ENCODE measurements around the gene TRPT1. TPM values are rescaled to one million over a fixed set of nuclear protein-coding genes. Genes with fewer than 3 reads are reported as not detected.

Gene TRPT1
- total RNA-seq, 1 donor from 2014 or later: 29.4 TPM

- Histone ChIP-seq H3K4me2 (ENCODE audit: low read length) (peak overlapping the region; percentile 99), H3K9me3 (ENCODE audit: insufficient read depth, low read depth, low read length) (no peaks in the 10 kb centered on the region), H3K27me3 (ENCODE audit: insufficient read depth, low read length) (no peaks in the 10 kb centered on the region), H2AFZ (ENCODE audit: low read depth, low read length) (no peak overlapping the region), H3K4me1 (ENCODE audit: insufficient read depth, low read length) (peaks cover 18% of the 10 kb centered on the region), H3K27ac (ENCODE audit: low read depth, low read length) (no peak overlapping the region), H3K4me3 (ENCODE audit: insufficient read depth, low read depth, low read length) (no peak overlapping the region), H3K9ac (ENCODE audit: low read length) (no peak overlapping the region), H3K36me3 (ENCODE audit: insufficient read depth, low read length) (peaks cover 8% of the 10 kb centered on the region), H4K20me1 (ENCODE audit: insufficient read depth, low read length) (peaks cover 29% of the 10 kb centered on the region), H3K79me2 (ENCODE audit: insufficient read depth, low read length) (peaks cover 29% of the 10 kb centered on the region)
- Mint-ChIP-seq H3K9me3 (ENCODE audit: unreplicated experiment) (no peaks in the 10 kb centered on the region), H3K27ac (ENCODE audit: unreplicated experiment) (no peak overlapping the region), H3K27me3 (ENCODE audit: low read depth, unreplicated experiment) (no peaks in the 10 kb centered on the region), H3K4me1 (ENCODE audit: low read depth, unreplicated experiment) (peaks cover 8% of the 10 kb centered on the region), H3K4me3 (ENCODE audit: unreplicated experiment) (peak overlapping the region; percentile 80), H3K36me3 (ENCODE audit: low read depth, unreplicated experiment) (peaks cover 11% of the 10 kb centered on the region)
- DNase-seq (ENCODE audit: low read depth): no peak
- TF ChIP-seq CTCF (IDR thresholded peaks at IDR 0.05; ENCODE audit: insufficient read depth, low read depth, low read length) (no peak), EZH2 (IDR thresholded peaks at IDR 0.05; ENCODE audit: insufficient read depth, low read length) (no peak)
- no peak for FAIRE-seq
Observed at GRCh38 chr11:64253043-64253442, 27.1 kb upstream of the TRPT1 start.

GRCh38 chr11:64252003-64252872 lies 26.3 kb upstream of the TRPT1 start:
- H2AFZ ChIP-seq (ENCODE audit: low read depth, low read length): peak overlapping the region; percentile 55
- H3K4me1 Mint-ChIP-seq (ENCODE audit: low read depth, unreplicated experiment): peaks cover 9% of the 10 kb centered on the region
- no peak for DNase-seq (ENCODE audit: low read depth)

More at GRCh38 chr11:64252003-64252872, 26.3 kb upstream of the TRPT1 start:
- Mint-ChIP-seq H3K27me3 (ENCODE audit: low read depth, unreplicated experiment) (no peaks in the 10 kb centered on the region), H3K9me3 (ENCODE audit: unreplicated experiment) (no peaks in the 10 kb centered on the region), H3K36me3 (ENCODE audit: low read depth, unreplicated experiment) (peaks cover 7% of the 10 kb centered on the region), H3K4me3 (ENCODE audit: unreplicated experiment) (peak overlapping the region; percentile 91), H3K27ac (ENCODE audit: unreplicated experiment) (peak overlapping the region; percentile 87)
- TF ChIP-seq CTCF (IDR thresholded peaks at IDR 0.05; ENCODE audit: insufficient read depth, low read depth, low read length): peak; percentile 34
- no peak for TF ChIP-seq EZH2 (IDR thresholded peaks at IDR 0.05; ENCODE audit: insufficient read depth, low read length)
- Histone ChIP-seq H4K20me1 (ENCODE audit: insufficient read depth, low read length) (peaks cover 29% of the 10 kb centered on the region), H3K4me1 (ENCODE audit: insufficient read depth, low read length) (peaks cover 22% of the 10 kb centered on the region), H3K4me2 (ENCODE audit: low read length) (peak overlapping the region; percentile 99), H3K27ac (ENCODE audit: low read depth, low read length) (no peak overlapping the region), H3K36me3 (ENCODE audit: insufficient read depth, low read length) (peaks cover 6% of the 10 kb centered on the region), H3K4me3 (ENCODE audit: insufficient read depth, low read depth, low read length) (peak overlapping the region; percentile 80), H3K79me2 (ENCODE audit: insufficient read depth, low read length) (peaks cover 29% of the 10 kb centered on the region), H3K27me3 (ENCODE audit: insufficient read depth, low read length) (no peaks in the 10 kb centered on the region), H3K9me3 (ENCODE audit: insufficient read depth, low read depth, low read length) (no peaks in the 10 kb centered on the region), H3K9ac (ENCODE audit: low read length) (peak overlapping the region; percentile 88)
- no peak for FAIRE-seq
